ENCODE data around the gene BCR. TPM values are rescaled to one million over a fixed set of nuclear protein-coding genes. Genes with fewer than 3 reads are reported as not detected.

Gene BCR
- total RNA-seq, 4 donors from 2014 or later: 72.8 to 87.8 (median 79.3) TPM

DNA sequence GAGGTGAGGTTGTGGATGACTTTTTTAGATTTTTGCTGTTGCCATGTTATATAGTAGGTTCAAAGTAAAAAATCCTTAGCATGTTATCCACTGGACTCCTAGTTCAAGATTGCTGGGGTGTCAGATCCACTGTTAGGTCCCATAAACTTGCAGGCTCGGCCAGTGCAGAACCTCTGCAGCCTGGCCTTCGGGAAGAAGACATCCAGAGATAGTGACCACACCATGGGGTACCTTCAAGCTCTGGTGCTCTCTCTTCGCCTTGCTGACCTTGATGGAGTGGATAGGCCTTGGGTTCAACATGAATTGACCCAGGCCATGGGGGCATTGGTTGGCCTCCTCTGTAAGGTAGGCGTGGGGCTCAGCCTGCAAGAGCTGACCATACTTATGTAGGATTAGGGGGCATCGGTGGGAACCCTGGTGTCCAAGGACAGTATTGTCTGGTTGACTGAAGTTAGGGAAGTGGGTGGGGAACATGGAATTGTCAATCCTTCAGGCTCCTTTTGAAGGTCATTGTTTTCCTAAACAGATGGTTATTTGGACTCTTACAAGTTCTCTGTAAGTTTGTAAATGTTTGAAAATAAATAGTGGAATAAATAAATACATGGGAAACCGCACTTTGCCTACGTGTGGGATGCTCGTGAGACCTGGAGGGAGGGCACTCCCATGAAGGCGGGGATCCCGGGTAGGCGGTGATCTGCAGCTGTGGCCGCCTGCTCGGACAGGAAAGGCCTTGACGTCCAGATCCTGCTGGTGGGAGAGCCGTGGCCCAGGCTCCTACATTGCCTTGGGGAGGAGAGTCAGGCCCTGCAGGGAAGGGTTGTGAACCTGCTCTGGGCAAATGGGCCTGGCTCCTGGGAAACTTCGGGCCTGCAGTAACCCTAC, 37.1 kb downstream of the BCR start:
- H3K27ac ChIP-seq: peak overlapping the region; percentile 2
- no peaks in the 10 kb centered on the region for H3K27me3 ChIP-seq
- H3K36me3 ChIP-seq: no peaks in the 10 kb centered on the region
- 71% methylated on average over 12 of the region's 16 CpGs for WGBS
- H3K4me3 ChIP-seq: no peak overlapping the region
- H3K9me3 ChIP-seq: no peaks in the 10 kb centered on the region
- H3K4me1 ChIP-seq: peaks cover 75% of the 10 kb centered on the region
- TF ChIP-seq, protein P1, sequence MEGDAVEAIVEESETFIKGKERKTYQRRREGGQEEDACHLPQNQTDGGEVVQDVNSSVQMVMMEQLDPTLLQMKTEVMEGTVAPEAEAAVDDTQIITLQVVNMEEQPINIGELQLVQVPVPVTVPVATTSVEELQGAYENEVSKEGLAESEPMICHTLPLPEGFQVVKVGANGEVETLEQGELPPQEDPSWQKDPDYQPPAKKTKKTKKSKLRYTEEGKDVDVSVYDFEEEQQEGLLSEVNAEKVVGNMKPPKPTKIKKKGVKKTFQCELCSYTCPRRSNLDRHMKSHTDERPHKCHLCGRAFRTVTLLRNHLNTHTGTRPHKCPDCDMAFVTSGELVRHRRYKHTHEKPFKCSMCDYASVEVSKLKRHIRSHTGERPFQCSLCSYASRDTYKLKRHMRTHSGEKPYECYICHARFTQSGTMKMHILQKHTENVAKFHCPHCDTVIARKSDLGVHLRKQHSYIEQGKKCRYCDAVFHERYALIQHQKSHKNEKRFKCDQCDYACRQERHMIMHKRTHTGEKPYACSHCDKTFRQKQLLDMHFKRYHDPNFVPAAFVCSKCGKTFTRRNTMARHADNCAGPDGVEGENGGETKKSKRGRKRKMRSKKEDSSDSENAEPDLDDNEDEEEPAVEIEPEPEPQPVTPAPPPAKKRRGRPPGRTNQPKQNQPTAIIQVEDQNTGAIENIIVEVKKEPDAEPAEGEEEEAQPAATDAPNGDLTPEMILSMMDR (IDR thresholded peaks at IDR 0.05): no peak
- TF ChIP-seq POLR2AphosphoS5 (IDR thresholded peaks at IDR 0.05) (no peak), EP300 (IDR thresholded peaks at IDR 0.05) (no peak), POLR2A (IDR thresholded peaks at IDR 0.05) (no peak)
- DNase-seq (ENCODE audit: low spot score in 2 of 2): no peak

DNA sequence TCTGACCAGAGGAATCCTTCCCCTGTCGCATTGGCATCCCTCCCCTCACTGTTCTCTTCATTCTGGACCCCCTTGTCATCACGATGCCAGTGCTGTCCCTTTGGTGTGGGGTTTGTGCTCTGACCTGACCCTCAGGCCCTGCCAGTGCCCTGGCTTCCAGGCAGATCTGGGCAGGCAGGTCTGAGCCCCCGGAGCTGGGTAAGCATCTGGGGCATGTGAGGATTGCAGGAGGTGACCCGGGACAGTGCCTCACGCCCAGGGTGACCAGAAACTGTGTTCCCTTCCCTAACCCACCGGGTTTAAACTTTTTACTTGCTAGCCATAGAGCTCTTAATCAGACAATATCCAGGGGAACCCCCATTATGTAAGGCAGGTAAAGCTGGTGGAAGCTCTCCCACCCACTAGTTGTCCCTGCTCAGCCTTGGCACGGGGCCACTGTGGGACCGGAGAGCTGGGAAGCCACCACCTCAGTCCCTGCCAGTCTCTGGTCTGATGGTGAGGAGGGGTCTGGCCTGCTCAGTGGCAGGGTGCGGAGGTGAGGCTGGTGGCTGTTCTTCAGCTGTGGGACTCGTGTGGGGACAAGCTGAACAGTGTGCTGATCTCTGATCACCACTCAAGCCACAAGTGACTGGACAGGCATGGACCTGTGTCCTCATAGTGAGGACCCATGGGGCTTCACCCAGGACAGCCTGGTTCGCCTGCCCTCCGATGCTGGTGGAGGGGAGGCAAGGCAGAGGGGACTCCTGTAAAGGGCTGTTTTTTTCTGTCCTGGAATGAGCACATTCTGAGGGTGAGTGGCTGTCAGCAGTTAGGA, 38.0 kb downstream of the BCR start:
- H3K4me1 ChIP-seq: peaks cover 75% of the 10 kb centered on the region
- peak overlapping the region; percentile 46 for H3K27ac ChIP-seq
- no peaks in the 10 kb centered on the region for H3K36me3 ChIP-seq
- H3K27me3 ChIP-seq: no peaks in the 10 kb centered on the region
- H3K9me3 ChIP-seq: no peaks in the 10 kb centered on the region
- WGBS: 100% methylated on average over 1 of the region's 12 CpGs
- H3K4me3 ChIP-seq: no peak overlapping the region
- DNase-seq (ENCODE audit: low spot score in 2 of 2): no peak
- TF ChIP-seq POLR2A (IDR thresholded peaks at IDR 0.05): no peak
- TF ChIP-seq EP300 (IDR thresholded peaks at IDR 0.05): no peak
- TF ChIP-seq, protein P1 (IDR thresholded peaks at IDR 0.05): no peak
- TF ChIP-seq POLR2AphosphoS5 (IDR thresholded peaks at IDR 0.05): no peak

DNA sequence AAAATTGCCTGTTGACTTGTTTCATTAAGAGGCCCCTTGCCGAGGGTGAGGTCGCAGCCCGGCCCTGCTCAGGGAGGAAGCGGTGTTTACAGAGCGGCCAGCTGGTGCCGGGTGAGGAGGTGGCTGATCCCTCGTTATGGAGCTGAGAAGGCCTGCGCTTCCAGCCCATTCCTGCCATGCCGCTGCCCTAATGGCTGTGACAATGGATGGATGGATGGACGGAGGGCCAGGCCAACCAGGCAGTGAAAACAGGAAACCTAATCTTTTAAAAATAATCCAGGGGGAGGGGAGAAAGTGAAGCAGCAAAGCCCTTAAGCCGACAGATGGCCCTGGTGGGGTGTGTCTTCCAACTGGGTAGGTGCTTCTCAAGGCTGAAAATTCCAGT, 38.5 kb downstream of the BCR start:
- Histone ChIP-seq H3K27ac (peak overlapping the region; percentile 46), H3K4me1 (peaks cover 73% of the 10 kb centered on the region), H3K36me3 (no peaks in the 10 kb centered on the region), H3K4me3 (no peak overlapping the region), H3K9me3 (no peaks in the 10 kb centered on the region), H3K27me3 (no peaks in the 10 kb centered on the region)
- TF ChIP-seq EP300 (IDR thresholded peaks at IDR 0.05): no peak
- WGBS: 51% methylated on average over 11 of the region's 11 CpGs
- no peak for DNase-seq (ENCODE audit: low spot score in 2 of 2)

DNA sequence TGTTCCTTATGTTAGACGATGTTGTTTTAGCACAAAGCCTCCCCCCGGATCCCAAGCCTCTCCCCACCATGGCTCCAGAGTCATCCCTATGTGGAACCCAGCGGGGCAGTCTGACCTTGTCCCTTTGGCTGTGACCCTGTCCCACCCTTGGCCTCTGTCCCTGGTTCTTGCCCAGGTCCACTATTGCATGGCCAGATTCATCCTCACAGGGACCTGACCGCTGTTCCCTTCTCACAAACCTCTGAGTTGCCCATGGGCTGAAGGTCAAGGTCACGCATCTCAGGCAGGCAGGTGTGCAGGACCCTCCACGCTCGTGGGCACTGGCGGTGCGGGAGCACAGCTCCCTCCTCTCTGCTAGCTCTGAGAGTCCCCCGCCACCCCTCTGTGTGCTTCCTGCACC, 39.0 kb downstream of the BCR start:
- peaks cover 69% of the 10 kb centered on the region for H3K4me1 ChIP-seq
- H3K4me3 ChIP-seq: no peak overlapping the region

DNA sequence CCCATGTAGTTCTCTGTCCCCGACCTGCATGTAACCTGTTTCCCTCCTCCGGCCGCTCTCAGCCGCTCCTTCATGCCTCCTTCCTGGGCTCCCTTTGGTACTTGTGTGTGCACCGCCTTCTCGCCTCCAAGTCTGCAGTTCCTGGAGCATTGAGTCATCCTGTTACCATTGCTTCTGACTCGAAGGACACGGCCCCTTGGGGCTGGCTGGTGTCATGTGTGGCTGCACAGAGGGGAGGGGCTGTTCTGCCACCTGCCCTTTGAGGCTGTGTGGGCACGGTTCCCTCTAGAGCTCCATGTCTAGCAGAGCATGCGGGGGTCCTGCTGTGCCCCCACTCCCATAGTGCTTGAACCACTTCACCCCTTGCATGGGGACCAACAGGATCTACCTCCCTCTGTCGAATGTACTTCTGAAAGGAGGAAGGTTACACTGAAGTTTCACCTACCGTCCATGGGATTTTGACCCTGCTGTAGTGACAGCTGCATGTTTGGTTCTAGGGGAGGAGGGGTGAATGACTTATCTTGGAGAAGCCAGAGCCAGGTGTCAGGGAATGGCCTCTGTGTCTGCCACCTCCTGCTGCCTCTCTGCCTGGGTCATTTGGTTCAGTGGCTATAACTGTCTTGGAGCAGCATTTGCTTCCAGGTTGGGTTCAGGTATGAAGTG, 39.6 kb downstream of the BCR start:
- H3K27me3 ChIP-seq: no peaks in the 10 kb centered on the region
- no peak overlapping the region for H3K27ac ChIP-seq
- WGBS: 32% methylated on average over 12 of the region's 12 CpGs

More for the DNA sequence above, 39.0 kb downstream of the BCR start:
- no peaks in the 10 kb centered on the region for H3K27me3 ChIP-seq
- TF ChIP-seq POLR2A (IDR thresholded peaks at IDR 0.05): no peak
- no peak for TF ChIP-seq POLR2AphosphoS5 (IDR thresholded peaks at IDR 0.05)
- TF ChIP-seq EP300 (IDR thresholded peaks at IDR 0.05): no peak
- TF ChIP-seq, protein P1 (IDR thresholded peaks at IDR 0.05): no peak
- no peaks in the 10 kb centered on the region for H3K36me3 ChIP-seq
- no peak for DNase-seq (ENCODE audit: low spot score in 2 of 2)
- H3K9me3 ChIP-seq: no peaks in the 10 kb centered on the region
- no peak overlapping the region for H3K27ac ChIP-seq
- 89% methylated on average over 10 of the region's 10 CpGs for WGBS

More for the DNA sequence above, 39.6 kb downstream of the BCR start:
- DNase-seq (ENCODE audit: low spot score in 2 of 2): no peak
- no peak overlapping the region for H3K4me3 ChIP-seq
- no peaks in the 10 kb centered on the region for H3K9me3 ChIP-seq
- peaks cover 66% of the 10 kb centered on the region for H3K4me1 ChIP-seq
- TF ChIP-seq POLR2A (IDR thresholded peaks at IDR 0.05) (no peak), POLR2AphosphoS5 (IDR thresholded peaks at IDR 0.05) (no peak), EP300 (IDR thresholded peaks at IDR 0.05) (no peak)
- TF ChIP-seq, protein P1 (IDR thresholded peaks at IDR 0.05): no peak
- no peaks in the 10 kb centered on the region for H3K36me3 ChIP-seq

Measured in suprapubic skin (tissue), 4 donors.